Spleen (tissue), 11 donors: Measurements from ENCODE around the gene IFT88. TPM values are rescaled to one million over a fixed set of nuclear protein-coding genes. Genes with fewer than 3 reads are reported as not detected.

Source experiments
- DNase-seq: peaks from one replicate; pipeline ENCODE4 v3.0.0-alpha.2; 2020
- H3K27ac ChIP-seq, 8 donors: fragments of 200-600 bp; sonication (generic) in 7 of 8; 1 replicate in 4 of 8; 2 replicates in 4 of 8; pipeline versions ENCODE4 v1.5.0 to v1.8.0; 2016 to 2021; ENCODE audit warnings: inconsistent platforms in 4 of 8, mild to moderate bottlenecking in 4 of 8, moderate library complexity in 1 of 8
- H3K27me3 ChIP-seq, 7 donors: fragments of 200-600 bp; sonication (generic) in 6 of 7; replicated peaks in 1 of 7; 1 replicate in 4 of 7; 2 replicates in 3 of 7; pipeline versions ENCODE4 v1.5.0 to v1.8.0; 2016 to 2021; ENCODE audit warnings: inconsistent platforms in 3 of 7, mild to moderate bottlenecking in 1 of 7
- H3K36me3 ChIP-seq, 6 donors: fragments of 200-600 bp; sonication (generic) in 5 of 6; 1 replicate in 4 of 6; 2 replicates in 2 of 6; pipeline versions ENCODE4 v1.5.0 to v1.8.0; 2016 to 2021; ENCODE audit warnings: inconsistent platforms in 2 of 6
- H3K4me1 ChIP-seq, 6 donors: fragments of 200-600 bp; sonication (generic) in 5 of 6; 1 replicate in 3 of 6; 2 replicates in 3 of 6; pipeline versions ENCODE4 v1.5.0 to v1.8.0; 2016 to 2021; ENCODE audit warnings: inconsistent platforms in 3 of 6
- H3K4me3 ChIP-seq, 8 donors: fragments of 200-600 bp; sonication (generic) in 7 of 8; 1 replicate in 4 of 8; 2 replicates in 4 of 8; pipeline versions ENCODE4 v1.5.0 to v1.8.0; 2016 to 2021; ENCODE audit warnings: inconsistent platforms in 4 of 8, mild to moderate bottlenecking in 4 of 8, moderate library complexity in 2 of 8
- H3K9me3 ChIP-seq, 8 donors: fragments of 200-600 bp; sonication (generic) in 7 of 8; 1 replicate in 4 of 8; 2 replicates in 4 of 8; pipeline versions ENCODE4 v1.5.0 to v1.8.0; 2016 to 2021; ENCODE audit warnings: inconsistent platforms in 4 of 8
- CTCF ChIP-seq, 11 experiments: fragments of 200-600 bp in 7 of 11; fragments of 450-650 bp in 4 of 11; sonication (generic) in 4 of 11; IDR thresholded peaks in 8 of 11; conservative IDR thresholded peaks in 3 of 11; 1 replicate in 7 of 11; 2 replicates in 4 of 11; pipeline versions ENCODE4 v1.4.0 to v1.8.0; 2016 to 2021; ENCODE audit warnings: antibody characterized with exemption in 11 of 11, inconsistent platforms in 4 of 11, mild to moderate bottlenecking in 1 of 11
- POLR2A ChIP-seq, 3 donors: fragments of 450-650 bp; IDR thresholded peaks; one replicate each; pipeline ENCODE4 v1.5.1; 2017; ENCODE audit warnings: antibody characterized with exemption in 3 of 3, mild to moderate bottlenecking in 1 of 3
- POLR2AphosphoS5 ChIP-seq, 3 donors: sonication (generic); formaldehyde crosslinking; IDR thresholded peaks; one replicate each; pipeline ENCODE4 v1.5.1; 2017; ENCODE audit warnings: antibody characterized with exemption in 3 of 3
- WGBS, 5 donors: extraction: QIAGEN DNeasy Blood & Tissue Kit in 3 of 5; methylation state at CpG; one replicate each; pipeline versions ENCODE4 v1.1.5 to v1.1.7; 2013 to 2018; 5-methylcytosine and 5-hydroxymethylcytosine counted together
- intact Hi-C: fragments of 100-400 bp; cut with DNase I; formaldehyde crosslinking; loops from one replicate; pipeline ENCODE4 v1.15.0; 2023; ENCODE audit warnings: low total_unique reads
- polyA plus RNA-seq, 3 donors: library from polyadenylated mRNA; stranded (reverse); fragments of 200-250 nt; gene quantifications; one replicate each; pipeline ENCODE4 v1.2.1, GENCODE V29; 2013
- total RNA-seq, 7 donors: library from RNA; depleted of rRNA in 3 of 7; stranded (reverse); fragments of >200 nt in 3 of 7; fragmentation: NEBNext Ultra II Directional in 4 of 7; extraction: Animal tissue kit (Norgen Biotek cat#: 25700) in 4 of 7; gene quantifications; one replicate each; pipeline versions ENCODE4 v1.1.0 to v1.2.1, GENCODE V29; 2016 to 2021
- donor health status: healthy with polysubstance abuse.
- donor health status: DM: no; HTN: no; CAD: no; lungs with moderate emphysema.
- donor health status: DM: no; HTN: no; CAD: no.
- donor health status: Bipolar disorder and iron deficiency.
- donor health status: healthy.
- donor health status: DM: no; HTN: no; CAD: no.
- donor health status: DM: yes; HTN: yes; CAD: no.

IFT88 gene
- total and polyA plus RNA-seq, 10 donors, result 7.7 to 25.5 (median 13.6) TPM

GRCh38 chr13:20636079-20636478 is 69.1 kb downstream of the IFT88 start:
- no peak for TF ChIP-seq POLR2A (IDR thresholded peaks at IDR 0.05)
- no peak for TF ChIP-seq CTCF (IDR thresholded peaks at IDR 0.05 in 8 of 11, conservative IDR thresholded peaks at IDR 0.05 in 3 of 11)
- no peak for TF ChIP-seq POLR2AphosphoS5 (IDR thresholded peaks at IDR 0.05)
- Histone ChIP-seq H3K36me3 (peaks cover 0 to 48% (median 3%) of the 10 kb centered on the region in 6 donors), H3K27me3 (no peaks in the 10 kb centered on the region), H3K27ac (no peak overlapping the region), H3K9me3 (no peaks in the 10 kb centered on the region), H3K4me1 (no peaks in the 10 kb centered on the region), H3K4me3 (no peak overlapping the region)
- intact Hi-C loops, result no loop called here
- DNase-seq, result no peak
- 94 to 100% (median 100%) methylated on average over 1 of the region's 1 CpG for WGBS, 5 donors

GRCh38 chr13:20637811-20638210 is 70.9 kb downstream of the IFT88 start:
- WGBS, 5 donors, result 92 to 96% (median 95%) methylated on average over 5 of the region's 5 CpGs
- no peak for DNase-seq
- H3K4me3 ChIP-seq, result no peak overlapping the region
- H3K4me1 ChIP-seq, result no peaks in the 10 kb centered on the region
- H3K27ac ChIP-seq, result no peak overlapping the region
- H3K27me3 ChIP-seq, result no peaks in the 10 kb centered on the region
- TF ChIP-seq POLR2AphosphoS5 (IDR thresholded peaks at IDR 0.05) (no peak), POLR2A (IDR thresholded peaks at IDR 0.05) (no peak), CTCF (IDR thresholded peaks at IDR 0.05 in 8 of 11, conservative IDR thresholded peaks at IDR 0.05 in 3 of 11) (no peak)
- H3K9me3 ChIP-seq, result no peaks in the 10 kb centered on the region
- intact Hi-C loops, result no loop called here
- peaks cover 0 to 32% (median 2%) of the 10 kb centered on the region in 6 donors for H3K36me3 ChIP-seq

GRCh38 chr13:20647758-20648157 is 80.8 kb downstream of the IFT88 start:
- TF ChIP-seq POLR2AphosphoS5 (IDR thresholded peaks at IDR 0.05), result no peak
- TF ChIP-seq CTCF (IDR thresholded peaks at IDR 0.05 in 8 of 11, conservative IDR thresholded peaks at IDR 0.05 in 3 of 11), result no peak
- TF ChIP-seq POLR2A (IDR thresholded peaks at IDR 0.05), result no peak
- intact Hi-C loops, result no loop called here
- H3K4me1 ChIP-seq, result no peaks in the 10 kb centered on the region
- DNase-seq, result no peak
- WGBS, 5 donors, result 88 to 97% (median 94%) methylated on average over 2 of the region's 2 CpGs
- no peak overlapping the region for H3K27ac ChIP-seq
- peaks cover 0 to 22% (median 0%) of the 10 kb centered on the region in 6 donors for H3K36me3 ChIP-seq
- H3K4me3 ChIP-seq, result no peak overlapping the region
- peaks cover 0 to 7% (median 0%) of the 10 kb centered on the region in 8 donors for H3K9me3 ChIP-seq
- no peaks in the 10 kb centered on the region for H3K27me3 ChIP-seq

GRCh38 chr13:20652946-20653345 is 86.0 kb downstream of the IFT88 start:
- WGBS, 5 donors, result 72 to 85% (median 77%) methylated on average over 4 of the region's 4 CpGs
- no peaks in the 10 kb centered on the region for H3K27me3 ChIP-seq
- H3K36me3 ChIP-seq, result peaks cover 0 to 13% (median 0%) of the 10 kb centered on the region in 6 donors
- H3K9me3 ChIP-seq, result no peaks in the 10 kb centered on the region
- H3K4me3 ChIP-seq, result no peak overlapping the region
- no peak for TF ChIP-seq POLR2AphosphoS5 (IDR thresholded peaks at IDR 0.05)
- TF ChIP-seq POLR2A (IDR thresholded peaks at IDR 0.05), result no peak
- no peak overlapping the region for H3K27ac ChIP-seq
- H3K4me1 ChIP-seq, result no peaks in the 10 kb centered on the region
- intact Hi-C loops, result no loop called here
- no peak for DNase-seq

GRCh38 chr13:20654156-20654555 is 87.2 kb downstream of the IFT88 start:
- no peak overlapping the region for H3K27ac ChIP-seq
- peaks cover 0 to 24% (median 0%) of the 10 kb centered on the region in 6 donors for H3K36me3 ChIP-seq
- TF ChIP-seq CTCF (IDR thresholded peaks at IDR 0.05 in 8 of 11, conservative IDR thresholded peaks at IDR 0.05 in 3 of 11), result no peak
- TF ChIP-seq POLR2A (IDR thresholded peaks at IDR 0.05), result no peak
- TF ChIP-seq POLR2AphosphoS5 (IDR thresholded peaks at IDR 0.05), result no peak
- no peak overlapping the region for H3K4me3 ChIP-seq
- no peaks in the 10 kb centered on the region for H3K9me3 ChIP-seq
- intact Hi-C loops, result no loop called here
- no peak for DNase-seq
- 91 to 96% (median 94%) methylated on average over 1 of the region's 1 CpG for WGBS, 5 donors
- no peaks in the 10 kb centered on the region for H3K4me1 ChIP-seq
- no peaks in the 10 kb centered on the region for H3K27me3 ChIP-seq
